Measurements from ENCODE around the gene CFAP299.

GRCh38 chr4:80878218-80878617 lies 542.7 kb downstream of the CFAP299 start:
- TF ChIP-seq, protein P1, sequence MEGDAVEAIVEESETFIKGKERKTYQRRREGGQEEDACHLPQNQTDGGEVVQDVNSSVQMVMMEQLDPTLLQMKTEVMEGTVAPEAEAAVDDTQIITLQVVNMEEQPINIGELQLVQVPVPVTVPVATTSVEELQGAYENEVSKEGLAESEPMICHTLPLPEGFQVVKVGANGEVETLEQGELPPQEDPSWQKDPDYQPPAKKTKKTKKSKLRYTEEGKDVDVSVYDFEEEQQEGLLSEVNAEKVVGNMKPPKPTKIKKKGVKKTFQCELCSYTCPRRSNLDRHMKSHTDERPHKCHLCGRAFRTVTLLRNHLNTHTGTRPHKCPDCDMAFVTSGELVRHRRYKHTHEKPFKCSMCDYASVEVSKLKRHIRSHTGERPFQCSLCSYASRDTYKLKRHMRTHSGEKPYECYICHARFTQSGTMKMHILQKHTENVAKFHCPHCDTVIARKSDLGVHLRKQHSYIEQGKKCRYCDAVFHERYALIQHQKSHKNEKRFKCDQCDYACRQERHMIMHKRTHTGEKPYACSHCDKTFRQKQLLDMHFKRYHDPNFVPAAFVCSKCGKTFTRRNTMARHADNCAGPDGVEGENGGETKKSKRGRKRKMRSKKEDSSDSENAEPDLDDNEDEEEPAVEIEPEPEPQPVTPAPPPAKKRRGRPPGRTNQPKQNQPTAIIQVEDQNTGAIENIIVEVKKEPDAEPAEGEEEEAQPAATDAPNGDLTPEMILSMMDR (conservative IDR thresholded peaks at IDR 0.05; ENCODE audit: low read length), result no peak
- TF ChIP-seq EZH2phosphoT487 (IDR thresholded peaks at IDR 0.05; ENCODE audit: borderline replicate concordance, low read depth, low read length), result no peak
